Activated CD4-positive, alpha-beta T cell treated with anti-CD3 and anti-CD28 coated beads, Interleukin-2, amount 50 U/mL, for 48 hours (primary cell): Measurements from ENCODE around the gene SND1.

ENCODE experiments used
- DNase-seq, 2 experiments: peaks; one replicate each; pipeline ENCODE4 v3.0.0-alpha.2; 2020

The SND1 gene

GRCh38 chr7:127736511-127736910 is 84.5 kb downstream of the SND1 start:
- no peak for DNase-seq

GRCh38 chr7:127738859-127739258 is 86.9 kb downstream of the SND1 start:
- DNase-seq = no peak

DNA sequence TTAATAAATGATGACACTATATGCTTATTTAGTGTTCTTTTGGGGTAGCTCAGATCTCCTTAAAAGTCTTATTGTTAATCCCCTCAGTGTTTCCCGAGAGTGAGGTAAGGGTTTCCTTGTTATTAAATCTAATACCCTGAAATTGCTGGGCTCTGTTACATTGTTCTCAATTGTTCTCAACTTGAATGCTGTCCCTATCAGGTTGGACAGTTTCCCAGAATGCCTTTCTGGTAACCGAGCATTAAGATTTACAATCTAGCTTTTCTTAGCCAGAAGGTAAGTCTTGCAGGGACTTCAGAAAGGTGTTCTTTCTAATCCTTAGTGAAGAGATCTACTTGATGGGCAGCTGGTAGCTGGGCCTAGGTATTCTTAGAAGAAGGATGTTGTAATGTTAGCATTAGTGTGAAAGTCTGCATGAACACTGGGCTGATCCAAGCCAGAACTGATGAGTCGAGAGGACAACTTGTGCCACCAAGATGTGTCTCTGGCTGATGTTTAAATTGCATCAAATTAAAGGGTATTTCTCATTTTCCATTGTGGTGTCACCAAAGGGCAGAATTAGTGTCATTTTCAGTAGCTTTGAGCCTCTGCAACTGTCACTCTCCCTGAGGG is 89.9 kb downstream of the SND1 start:
- no peak for DNase-seq

- no peak for DNase-seq
Observed at GRCh38 chr7:127745445-127745844, 93.5 kb downstream of the SND1 start.

DNA sequence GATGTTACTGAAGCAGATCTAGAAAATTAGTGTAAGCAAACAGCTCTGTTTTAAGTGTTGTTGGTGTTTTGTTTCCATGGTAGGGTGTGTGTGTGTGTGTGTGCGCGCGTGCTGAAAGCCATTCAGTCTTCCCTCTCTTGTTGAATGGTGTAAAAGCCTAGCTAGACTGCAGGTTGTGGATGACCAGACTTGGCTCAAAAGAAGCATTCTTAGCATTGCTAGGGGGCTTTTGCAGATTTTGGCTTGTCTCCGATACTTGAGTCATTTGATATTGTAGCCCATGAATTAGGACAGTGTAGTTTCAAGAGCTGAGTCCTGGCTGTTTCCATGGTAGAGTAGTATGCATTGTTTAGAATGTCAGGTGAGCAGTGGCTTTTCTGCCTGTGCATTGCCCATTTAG is 99.1 kb downstream of the SND1 start:
- no peak for DNase-seq

- DNase-seq = no peak
Observed at GRCh38 chr7:127751490-127752448, 99.8 kb downstream of the SND1 start.

GRCh38 chr7:127752829-127753228 is 100.8 kb downstream of the SND1 start:
- no peak for DNase-seq

DNA sequence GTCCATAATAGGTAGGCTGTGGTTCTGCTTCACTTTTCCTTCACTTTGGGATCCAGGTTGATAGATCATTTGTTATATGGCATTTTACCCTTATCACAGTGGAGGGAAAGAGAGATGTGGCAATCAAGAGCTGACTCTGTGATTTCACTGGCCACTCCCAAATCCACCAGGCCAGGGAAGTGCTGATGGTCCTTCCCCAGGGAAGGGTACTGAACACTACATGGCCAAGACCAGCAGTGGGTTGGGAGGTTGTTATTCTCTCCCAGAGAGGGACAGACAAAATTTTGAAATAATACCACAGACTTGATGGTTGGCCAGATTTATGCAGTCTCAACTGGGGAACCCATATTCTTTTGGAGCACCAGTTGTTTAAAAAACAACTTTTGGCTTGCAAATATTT is 102.5 kb downstream of the SND1 start:
- no peak for DNase-seq

GRCh38 chr7:127755521-127755920 is 103.5 kb downstream of the SND1 start:
- DNase-seq = no peak

- DNase-seq = no peak
Observed at GRCh38 chr7:127755965-127756364, 104.0 kb downstream of the SND1 start.

DNA sequence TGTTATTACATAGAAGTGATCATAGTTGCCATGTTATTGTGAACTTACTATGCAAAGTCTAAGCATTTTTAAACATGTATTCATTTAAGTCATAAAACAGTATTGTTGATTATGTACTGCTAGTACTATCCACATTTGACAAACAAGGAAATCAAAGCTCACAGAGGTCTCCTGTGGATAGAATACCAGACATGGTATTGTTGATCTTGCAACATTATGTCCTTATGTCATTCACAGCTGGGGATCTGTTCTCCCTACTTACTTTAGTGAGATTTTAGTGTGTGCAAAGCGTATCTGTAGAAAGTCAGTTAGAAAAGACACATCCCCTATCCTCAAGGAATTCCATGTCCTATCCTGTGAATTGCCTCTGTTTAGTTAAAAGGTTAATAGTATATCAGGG is 106.1 kb downstream of the SND1 start:
- DNase-seq = no peak

- no peak for DNase-seq
Observed at GRCh38 chr7:127758845-127759244, 106.9 kb downstream of the SND1 start.

DNA sequence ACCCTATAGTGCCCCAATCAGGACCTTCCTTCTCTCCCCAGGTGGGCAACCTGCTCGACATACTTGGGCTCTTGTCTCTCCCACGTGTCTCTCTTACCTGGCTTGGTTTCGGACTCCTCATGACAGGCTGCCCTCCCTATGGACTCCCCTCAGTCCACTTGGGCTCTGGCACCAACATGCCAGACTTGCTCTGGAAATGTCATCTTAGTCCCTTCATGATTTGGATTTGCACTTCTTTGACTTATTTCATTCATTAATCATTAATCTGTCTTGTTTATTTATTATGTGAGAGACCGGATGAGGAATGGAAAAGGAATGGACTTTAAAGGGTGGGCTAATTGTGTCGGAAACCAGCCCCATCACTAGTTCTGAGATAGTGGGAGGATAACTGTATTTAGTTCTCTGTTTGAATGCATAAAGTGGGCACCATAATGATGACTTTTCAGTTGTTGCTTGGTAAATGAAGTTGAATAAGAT is 108.0 kb downstream of the SND1 start:
- no peak for DNase-seq

DNA sequence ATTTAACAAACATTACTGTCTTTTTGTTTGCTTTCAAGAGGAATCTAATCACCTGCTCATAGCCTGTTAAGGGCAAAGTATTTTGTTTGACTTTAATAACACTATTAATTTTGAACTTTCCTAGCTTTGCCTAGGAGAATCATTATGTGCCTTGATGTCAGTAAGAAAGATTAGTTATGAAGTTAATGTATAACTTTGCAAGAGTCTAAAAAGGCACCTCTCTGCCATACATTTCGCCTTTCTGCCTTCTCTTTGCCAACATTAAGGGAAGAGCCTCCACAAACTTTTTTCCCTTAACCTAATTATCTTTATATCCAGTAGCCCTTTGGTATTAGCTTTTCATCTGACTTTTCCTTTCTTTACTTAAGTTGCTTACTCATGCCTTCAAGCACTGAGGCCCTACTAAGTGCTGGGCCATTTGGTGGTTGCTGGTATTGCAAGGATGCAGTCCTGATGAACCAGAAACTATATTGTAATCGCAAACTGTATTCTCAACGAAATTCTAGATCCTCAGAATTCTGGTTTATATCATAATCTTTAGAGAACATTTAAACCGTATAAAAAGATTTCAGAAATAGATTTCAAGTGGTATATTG is 108.5 kb downstream of the SND1 start:
- DNase-seq = no peak

GRCh38 chr7:127761196-127761595 is 109.2 kb downstream of the SND1 start:
- no peak for DNase-seq

- no peak for DNase-seq
Observed at GRCh38 chr7:127764681-127765080, 112.7 kb downstream of the SND1 start.

DNA sequence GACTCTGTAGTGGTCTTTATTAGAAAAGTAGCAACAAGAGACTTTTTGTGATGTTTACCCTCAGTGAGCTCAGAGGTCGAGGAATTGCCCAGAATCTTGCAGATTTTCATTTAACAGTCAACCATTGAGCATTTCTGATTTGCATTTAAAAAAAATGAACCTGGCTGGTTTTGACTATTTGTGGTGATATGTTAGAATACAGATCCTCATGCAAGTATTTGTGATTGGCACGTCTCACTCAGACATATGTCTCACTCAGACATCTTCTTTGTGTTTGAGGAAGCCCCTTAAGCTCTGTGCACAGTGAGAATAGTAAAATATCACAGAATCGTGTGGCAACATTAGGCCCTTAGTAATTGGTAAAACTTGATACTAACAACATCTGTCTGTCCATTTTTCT is 113.2 kb downstream of the SND1 start:
- DNase-seq = no peak

DNA sequence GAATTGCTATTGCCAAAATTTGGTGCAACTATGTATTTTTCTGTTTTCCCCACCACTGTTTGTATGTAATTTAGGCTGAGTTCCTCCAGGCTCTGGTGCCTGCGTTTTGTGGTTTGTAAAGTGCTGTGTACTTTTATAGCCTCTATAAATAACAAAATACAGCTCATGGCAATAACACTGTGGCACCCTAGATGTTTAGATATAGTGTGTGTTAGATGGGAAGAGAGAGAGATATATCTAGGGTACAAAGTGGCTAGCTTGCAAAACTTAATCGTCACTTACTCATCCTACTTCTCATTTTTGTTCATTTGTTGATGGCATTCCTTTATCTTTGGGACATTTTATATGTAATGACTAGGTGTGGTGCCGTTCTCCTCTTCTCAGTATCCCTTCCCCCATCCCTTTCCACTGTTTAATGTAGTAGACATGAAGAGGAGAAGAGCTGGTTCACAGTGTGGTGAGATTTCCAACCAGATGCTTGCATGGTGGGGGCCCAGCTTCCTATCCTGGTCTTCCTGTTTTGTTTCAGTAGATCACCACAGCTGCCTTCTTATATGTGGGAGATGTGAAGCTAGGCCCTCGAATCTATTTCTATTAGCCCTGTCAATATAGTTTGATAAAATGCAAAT is 115.0 kb downstream of the SND1 start:
- DNase-seq = no peak

GRCh38 chr7:127768241-127768640 is 116.2 kb downstream of the SND1 start:
- DNase-seq = no peak

- no peak for DNase-seq
Observed at GRCh38 chr7:127769137-127769536, 117.1 kb downstream of the SND1 start.

- DNase-seq = no peak
Observed at GRCh38 chr7:127769696-127770400, 117.9 kb downstream of the SND1 start.

DNA sequence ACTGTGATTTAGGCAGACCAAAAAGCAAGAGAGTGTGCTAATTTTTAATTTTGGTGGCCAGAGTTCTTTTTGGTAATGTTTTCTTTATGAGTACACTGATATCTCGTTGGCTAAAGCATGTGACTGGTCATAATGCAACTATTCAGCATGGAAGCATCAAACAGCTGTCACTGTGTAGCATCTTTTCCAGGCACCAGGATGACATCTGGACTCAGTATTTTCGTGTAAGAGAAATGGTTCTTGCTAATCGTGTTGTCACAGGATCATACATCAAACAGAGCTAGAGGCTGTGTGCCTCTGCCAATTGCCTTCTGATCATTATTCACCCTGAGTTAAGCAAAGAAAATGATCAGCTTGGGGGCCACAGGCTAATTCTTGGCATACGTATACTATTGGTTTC is 118.9 kb downstream of the SND1 start:
- no peak for DNase-seq

DNA sequence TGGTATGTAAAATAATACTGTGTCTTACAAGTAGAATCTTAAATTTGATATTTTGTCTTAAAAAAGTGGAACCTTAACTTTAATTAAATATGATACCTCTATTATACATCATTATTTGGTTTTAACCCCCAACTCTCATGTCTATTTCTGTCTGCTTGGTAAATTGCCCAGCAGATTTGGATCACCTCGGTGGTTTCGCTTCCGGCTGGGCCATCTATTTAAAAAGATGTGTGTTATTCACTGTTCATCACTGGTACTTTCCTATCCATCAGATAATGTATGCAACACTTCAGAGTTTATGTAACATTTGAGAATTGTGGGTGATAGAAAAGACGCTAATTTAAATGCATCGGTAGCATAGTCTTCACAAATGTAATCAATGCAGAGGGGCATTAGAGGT is 119.7 kb downstream of the SND1 start:
- no peak for DNase-seq
